Activated T-helper 1 cell treated with anti-CD3 and anti-CD28 coated beads, Interleukin-12 subunit alpha, Interleukin-12 subunit beta, Interleukin-2, Interleukin-4 antibody, amounts not matched to agents 30 ng/mL and 10 ng/mL and 1 ng/mL, durations not matched to agents 14 hours and 24 hours and 36 hours (primary cell): ENCODE measurements around the gene LAMB2. TPM values are rescaled to one million over a fixed set of nuclear protein-coding genes. Genes with fewer than 3 reads are reported as not detected.

Experiments used
- DNase-seq: peaks from one replicate; pipeline ENCODE4 v3.0.0; 2021; ENCODE audit warnings: low spot score
- H3K27ac Mint-ChIP-seq: one replicate; pipeline ENCODE4 v1.8.0; 2021; ENCODE audit warnings: mild to moderate bottlenecking, mixed read lengths
- H3K27me3 Mint-ChIP-seq: one replicate; pipeline ENCODE4 v1.8.0; 2022; ENCODE audit warnings: mild to moderate bottlenecking, moderate library complexity, mixed read lengths; ENCODE audit not compliant: insufficient read depth
- H3K36me3 Mint-ChIP-seq: one replicate; pipeline ENCODE4 v1.8.0; 2021; ENCODE audit warnings: low read depth, mixed read lengths
- H3K4me1 Mint-ChIP-seq: one replicate; pipeline ENCODE4 v1.8.0; 2021; ENCODE audit warnings: low read depth, mixed read lengths
- H3K4me3 Mint-ChIP-seq: one replicate; pipeline ENCODE4 v1.8.0; 2021; ENCODE audit warnings: mild to moderate bottlenecking, moderate library complexity, mixed read lengths
- H3K9me3 Mint-ChIP-seq: one replicate; pipeline ENCODE4 v1.8.0; 2021; ENCODE audit warnings: mixed read lengths
- intact Hi-C: fragments of 100-400 bp; cut with micrococcal nuclease; formaldehyde crosslinking; loops from one replicate; pipeline ENCODE4 v1.15.1; 2024
- total RNA-seq: library from RNA; stranded (reverse); gene quantifications from 2 replicates; pipeline ENCODE4 v1.2.3, GENCODE V29; 2022

Gene LAMB2
- total RNA-seq, 1 donor from 2014 or later: not detected

GRCh38 chr3:49166752-49167556 is 34.1 kb upstream of the LAMB2 start:
- Mint-ChIP-seq H3K4me1 (peaks cover 20% of the 10 kb centered on the region), H3K9me3 (no peaks in the 10 kb centered on the region), H3K27ac (peak overlapping the region; percentile 85), H3K4me3 (peak overlapping the region; percentile 89), H3K36me3 (peaks cover 20% of the 10 kb centered on the region), H3K27me3 (no peaks in the 10 kb centered on the region)
- intact Hi-C loops: loop anchor here (1.0 kb wide), 2 partner anchors 47 to 173 kb away; partner anchors contain the start of genes USP19 and USP4
- no peak for DNase-seq

- H3K4me1 Mint-ChIP-seq: peaks cover 18% of the 10 kb centered on the region
- intact Hi-C loops: loop anchor here (1.0 kb wide), 2 partner anchors 46 to 174 kb away; partner anchors contain the start of genes USP19 and USP4
Measured at GRCh38 chr3:49165771-49166751, 33.2 kb upstream of the LAMB2 start, which contains the start of gene CCDC71. TSS of gene CCDC71 (minus strand) at chr3:49166331. CDS start at chr3:49164208, 2,123 bp downstream.

GRCh38 chr3:49164983-49165720 is 32.3 kb upstream of the LAMB2 start:
- Mint-ChIP-seq H3K27me3 (no peaks in the 10 kb centered on the region), H3K36me3 (peaks cover 20% of the 10 kb centered on the region), H3K4me3 (peak overlapping the region; percentile 97), H3K4me1 (peaks cover 14% of the 10 kb centered on the region), H3K9me3 (no peaks in the 10 kb centered on the region), H3K27ac (peak overlapping the region; percentile 88)
- DNase-seq: no peak
- intact Hi-C loops: no loop called here

More at GRCh38 chr3:49165771-49166751, 33.2 kb upstream of the LAMB2 start, which contains the start of gene CCDC71:
- Mint-ChIP-seq H3K27me3 (no peaks in the 10 kb centered on the region), H3K4me3 (peak within 1 kb of the TSS; percentile 97), H3K36me3 (peaks cover 20% of the 10 kb centered on the region), H3K27ac (peak within 1 kb of the TSS; percentile 88), H3K9me3 (no peaks in the 10 kb centered on the region)
- peak; percentile 71 for DNase-seq

GRCh38 chr3:49163609-49164008 is 30.8 kb upstream of the LAMB2 start:
- no peaks in the 10 kb centered on the region for H3K9me3 Mint-ChIP-seq
- intact Hi-C loops: no loop called here
- H3K36me3 Mint-ChIP-seq: peaks cover 20% of the 10 kb centered on the region
- no peak overlapping the region for H3K27ac Mint-ChIP-seq
- H3K4me3 Mint-ChIP-seq: peak overlapping the region; percentile 51
- no peaks in the 10 kb centered on the region for H3K27me3 Mint-ChIP-seq
- DNase-seq: no peak
- peaks cover 14% of the 10 kb centered on the region for H3K4me1 Mint-ChIP-seq

GRCh38 chr3:49162751-49163419 is 30.0 kb upstream of the LAMB2 start:
- Mint-ChIP-seq H3K4me1 (peaks cover 14% of the 10 kb centered on the region), H3K27me3 (no peaks in the 10 kb centered on the region), H3K9me3 (no peaks in the 10 kb centered on the region), H3K27ac (no peak overlapping the region), H3K36me3 (peaks cover 20% of the 10 kb centered on the region), H3K4me3 (no peak overlapping the region)
- intact Hi-C loops: no loop called here
- DNase-seq: no peak

- Mint-ChIP-seq H3K4me3 (no peak overlapping the region), H3K27me3 (no peaks in the 10 kb centered on the region), H3K9me3 (no peaks in the 10 kb centered on the region), H3K4me1 (peaks cover 14% of the 10 kb centered on the region), H3K36me3 (peaks cover 20% of the 10 kb centered on the region), H3K27ac (no peak overlapping the region)
- intact Hi-C loops: no loop called here
- no peak for DNase-seq
Measured at GRCh38 chr3:49161808-49162530, 29.1 kb upstream of the LAMB2 start.

GRCh38 chr3:49161197-49161596 is 28.3 kb upstream of the LAMB2 start:
- DNase-seq: no peak
- Mint-ChIP-seq H3K4me1 (peaks cover 14% of the 10 kb centered on the region), H3K9me3 (no peaks in the 10 kb centered on the region), H3K27me3 (no peaks in the 10 kb centered on the region), H3K27ac (no peak overlapping the region), H3K36me3 (peaks cover 17% of the 10 kb centered on the region), H3K4me3 (no peak overlapping the region)
- intact Hi-C loops: no loop called here

- Mint-ChIP-seq H3K9me3 (no peaks in the 10 kb centered on the region), H3K4me1 (no peaks in the 10 kb centered on the region), H3K4me3 (no peak overlapping the region), H3K27me3 (no peaks in the 10 kb centered on the region), H3K36me3 (peaks cover 7% of the 10 kb centered on the region), H3K27ac (no peak overlapping the region)
- intact Hi-C loops: loop anchor here (1.0 to 5.0 kb wide), 2 partner anchors 56 to 171 kb away; partner anchors contain the start of gene QARS1
- DNase-seq: no peak
Measured at GRCh38 chr3:49158792-49159191, 25.9 kb upstream of the LAMB2 start.

GRCh38 chr3:49158103-49158709 is 25.4 kb upstream of the LAMB2 start:
- Mint-ChIP-seq H3K4me1 (no peaks in the 10 kb centered on the region), H3K27ac (no peak overlapping the region), H3K36me3 (peaks cover 3% of the 10 kb centered on the region), H3K9me3 (no peaks in the 10 kb centered on the region), H3K27me3 (no peaks in the 10 kb centered on the region), H3K4me3 (no peak overlapping the region)
- DNase-seq: peak; percentile 47
- intact Hi-C loops: loop anchor here (1.0 to 5.0 kb wide), 2 partner anchors 56 to 171 kb away; partner anchors contain the start of gene QARS1

GRCh38 chr3:49157289-49157688 is 24.4 kb upstream of the LAMB2 start:
- Mint-ChIP-seq H3K27me3 (no peaks in the 10 kb centered on the region), H3K27ac (no peak overlapping the region), H3K36me3 (peaks cover 2% of the 10 kb centered on the region), H3K4me1 (no peaks in the 10 kb centered on the region), H3K9me3 (no peaks in the 10 kb centered on the region), H3K4me3 (no peak overlapping the region)
- DNase-seq: no peak
- intact Hi-C loops: loop anchor here (5.0 kb wide), 1 partner anchor 55 kb away; the partner anchor contains the start of gene QARS1

GRCh38 chr3:49153349-49153912 is 20.6 kb upstream of the LAMB2 start:
- no peak for DNase-seq
- no peak overlapping the region for H3K4me3 Mint-ChIP-seq
- H3K4me1 Mint-ChIP-seq: no peaks in the 10 kb centered on the region
- no peak overlapping the region for H3K27ac Mint-ChIP-seq
- H3K27me3 Mint-ChIP-seq: peaks cover 2% of the 10 kb centered on the region
- H3K9me3 Mint-ChIP-seq: no peaks in the 10 kb centered on the region
- no peaks in the 10 kb centered on the region for H3K36me3 Mint-ChIP-seq
- intact Hi-C loops: no loop called here
